ENCODE data around the gene SYT17.

SYT17 gene

DNA sequence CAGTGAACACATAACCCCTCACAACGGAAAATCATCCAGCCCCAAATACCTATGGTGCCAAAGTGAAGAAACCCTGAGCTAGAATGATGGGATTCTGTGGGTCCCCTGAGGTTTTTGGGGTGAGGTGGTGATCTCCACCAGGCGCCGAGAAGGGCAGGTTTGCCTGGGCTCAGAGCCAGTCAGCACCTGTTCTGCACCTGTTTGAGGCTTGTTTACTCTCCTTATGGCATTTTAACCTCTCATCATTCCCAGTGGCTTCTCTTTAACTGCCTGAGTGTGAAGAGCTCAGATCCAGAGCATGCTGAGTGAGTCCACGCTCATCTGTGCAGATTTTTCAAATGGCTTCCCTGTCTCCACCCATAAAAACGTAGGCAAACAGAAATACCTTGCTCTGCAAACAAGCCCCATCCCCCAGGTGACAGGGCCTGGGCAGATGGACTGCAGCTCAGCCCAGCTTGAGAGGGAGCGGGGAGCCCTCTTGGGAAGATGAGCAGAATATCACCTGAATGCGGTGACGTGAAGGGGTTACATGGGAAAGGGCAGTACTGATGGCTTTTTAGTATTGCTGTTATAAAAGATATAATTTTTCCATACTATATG lies 77.4 kb downstream of the SYT17 start:
- no peaks in the 10 kb centered on the region for H3F3A ChIP-seq (ENCODE audit: insufficient read depth, low read length)
- no peaks in the 10 kb centered on the region for H4K20me1 ChIP-seq (ENCODE audit: insufficient read depth, low read length)
- no peaks in the 10 kb centered on the region for H3K79me2 ChIP-seq (ENCODE audit: insufficient read depth, low read length)
- no peaks in the 10 kb centered on the region for H3K9me2 ChIP-seq (ENCODE audit: low read depth, low read length)
- TF ChIP-seq EZH2 (IDR thresholded peaks at IDR 0.05; ENCODE audit: borderline replicate concordance, low read length) = no peak
- TF ChIP-seq, protein P1, sequence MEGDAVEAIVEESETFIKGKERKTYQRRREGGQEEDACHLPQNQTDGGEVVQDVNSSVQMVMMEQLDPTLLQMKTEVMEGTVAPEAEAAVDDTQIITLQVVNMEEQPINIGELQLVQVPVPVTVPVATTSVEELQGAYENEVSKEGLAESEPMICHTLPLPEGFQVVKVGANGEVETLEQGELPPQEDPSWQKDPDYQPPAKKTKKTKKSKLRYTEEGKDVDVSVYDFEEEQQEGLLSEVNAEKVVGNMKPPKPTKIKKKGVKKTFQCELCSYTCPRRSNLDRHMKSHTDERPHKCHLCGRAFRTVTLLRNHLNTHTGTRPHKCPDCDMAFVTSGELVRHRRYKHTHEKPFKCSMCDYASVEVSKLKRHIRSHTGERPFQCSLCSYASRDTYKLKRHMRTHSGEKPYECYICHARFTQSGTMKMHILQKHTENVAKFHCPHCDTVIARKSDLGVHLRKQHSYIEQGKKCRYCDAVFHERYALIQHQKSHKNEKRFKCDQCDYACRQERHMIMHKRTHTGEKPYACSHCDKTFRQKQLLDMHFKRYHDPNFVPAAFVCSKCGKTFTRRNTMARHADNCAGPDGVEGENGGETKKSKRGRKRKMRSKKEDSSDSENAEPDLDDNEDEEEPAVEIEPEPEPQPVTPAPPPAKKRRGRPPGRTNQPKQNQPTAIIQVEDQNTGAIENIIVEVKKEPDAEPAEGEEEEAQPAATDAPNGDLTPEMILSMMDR (IDR thresholded peaks at IDR 0.05; ENCODE audit: low read length) = no peak
- no peaks in the 10 kb centered on the region for H3K27me3 ChIP-seq (ENCODE audit: insufficient read depth, low read length)
- H3K27ac ChIP-seq (ENCODE audit: low read depth, low read length, poor library complexity, severe bottlenecking) = no peak overlapping the region
- H3K9ac ChIP-seq (ENCODE audit: low read length) = no peak overlapping the region
- no peak overlapping the region for H2AFZ ChIP-seq (ENCODE audit: low read length)
- H3K4me3 ChIP-seq (ENCODE audit: low read depth, low read length, poor library complexity, severe bottlenecking) = no peak overlapping the region
- H3K9me3 ChIP-seq (ENCODE audit: low read length) = no peaks in the 10 kb centered on the region
- no peaks in the 10 kb centered on the region for H3K4me1 ChIP-seq (ENCODE audit: insufficient read depth, low read length, severe bottlenecking)
- no peak overlapping the region for H3K4me2 ChIP-seq (ENCODE audit: low read length)
- H3K36me3 ChIP-seq (ENCODE audit: insufficient read depth, low read length) = no peaks in the 10 kb centered on the region

DNA sequence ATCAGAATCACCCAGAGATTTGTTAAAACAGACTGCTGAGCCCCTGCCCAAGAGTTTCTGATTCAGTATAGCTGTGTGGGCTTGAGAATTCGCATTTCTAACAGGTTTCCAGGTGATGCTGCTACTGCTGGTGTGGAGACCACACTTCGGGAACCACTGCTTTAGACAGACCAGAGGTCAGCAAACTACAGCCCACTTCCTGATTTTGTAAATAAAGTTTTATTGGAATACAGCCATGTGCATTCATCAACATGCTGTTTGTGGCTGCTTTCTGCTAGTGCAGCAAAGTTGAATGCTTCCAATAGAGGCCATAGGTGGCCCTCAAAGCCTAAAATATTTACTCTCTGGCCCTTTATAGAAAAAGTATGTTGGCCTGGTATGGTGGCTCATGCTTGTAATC lies 84.9 kb downstream of the SYT17 start:
- no peak overlapping the region for H3K4me2 ChIP-seq (ENCODE audit: low read length)
- no peaks in the 10 kb centered on the region for H3K27me3 ChIP-seq (ENCODE audit: insufficient read depth, low read length)
- no peaks in the 10 kb centered on the region for H4K20me1 ChIP-seq (ENCODE audit: insufficient read depth, low read length)
- no peak overlapping the region for H3K9ac ChIP-seq (ENCODE audit: low read length)
- no peaks in the 10 kb centered on the region for H3K79me2 ChIP-seq (ENCODE audit: insufficient read depth, low read length)
- H3F3A ChIP-seq (ENCODE audit: insufficient read depth, low read length) = no peaks in the 10 kb centered on the region
- no peak for TF ChIP-seq EZH2 (IDR thresholded peaks at IDR 0.05; ENCODE audit: borderline replicate concordance, low read length)
- TF ChIP-seq, protein P1 (IDR thresholded peaks at IDR 0.05; ENCODE audit: low read length) = no peak
- H3K36me3 ChIP-seq (ENCODE audit: insufficient read depth, low read length) = no peaks in the 10 kb centered on the region
- H3K4me1 ChIP-seq (ENCODE audit: insufficient read depth, low read length, severe bottlenecking) = no peaks in the 10 kb centered on the region
- H3K4me3 ChIP-seq (ENCODE audit: low read depth, low read length, poor library complexity, severe bottlenecking) = no peak overlapping the region
- no peaks in the 10 kb centered on the region for H3K9me3 ChIP-seq (ENCODE audit: low read length)
- no peaks in the 10 kb centered on the region for H3K9me2 ChIP-seq (ENCODE audit: low read depth, low read length)
- no peak overlapping the region for H2AFZ ChIP-seq (ENCODE audit: low read length)
- no peak overlapping the region for H3K27ac ChIP-seq (ENCODE audit: low read depth, low read length, poor library complexity, severe bottlenecking)

DNA sequence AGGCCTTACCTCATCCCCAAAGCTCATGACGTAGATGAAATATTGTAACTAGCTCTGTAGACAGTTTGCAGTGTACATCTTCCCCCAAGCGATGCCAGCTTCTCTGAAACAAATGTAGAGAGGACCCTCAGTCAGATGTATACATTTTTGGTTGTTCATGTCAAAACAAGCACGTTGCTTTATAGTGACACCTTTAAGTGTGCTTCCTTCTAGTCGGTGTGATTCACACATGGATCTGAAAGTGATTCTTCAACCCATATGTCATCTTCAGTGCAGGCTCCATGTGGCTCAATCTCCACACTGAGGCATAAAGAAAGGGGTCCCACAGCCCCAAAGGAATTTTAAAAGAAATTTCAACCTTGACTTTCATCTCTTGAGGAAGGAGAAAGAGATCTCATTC lies 86.6 kb downstream of the SYT17 start:
- H3K27ac ChIP-seq (ENCODE audit: low read depth, low read length, poor library complexity, severe bottlenecking) = no peak overlapping the region
- H3K9ac ChIP-seq (ENCODE audit: low read length) = no peak overlapping the region
- H3K9me3 ChIP-seq (ENCODE audit: low read length) = no peaks in the 10 kb centered on the region
- H3K27me3 ChIP-seq (ENCODE audit: insufficient read depth, low read length) = no peaks in the 10 kb centered on the region
- no peaks in the 10 kb centered on the region for H3K79me2 ChIP-seq (ENCODE audit: insufficient read depth, low read length)
- no peak overlapping the region for H3K4me3 ChIP-seq (ENCODE audit: low read depth, low read length, poor library complexity, severe bottlenecking)
- no peaks in the 10 kb centered on the region for H3F3A ChIP-seq (ENCODE audit: insufficient read depth, low read length)
- no peaks in the 10 kb centered on the region for H3K36me3 ChIP-seq (ENCODE audit: insufficient read depth, low read length)
- H3K4me2 ChIP-seq (ENCODE audit: low read length) = no peak overlapping the region
- no peaks in the 10 kb centered on the region for H3K4me1 ChIP-seq (ENCODE audit: insufficient read depth, low read length, severe bottlenecking)
- TF ChIP-seq, protein P1 (IDR thresholded peaks at IDR 0.05; ENCODE audit: low read length) = no peak
- TF ChIP-seq EZH2 (IDR thresholded peaks at IDR 0.05; ENCODE audit: borderline replicate concordance, low read length) = no peak
- no peaks in the 10 kb centered on the region for H3K9me2 ChIP-seq (ENCODE audit: low read depth, low read length)
- no peak overlapping the region for H2AFZ ChIP-seq (ENCODE audit: low read length)
- H4K20me1 ChIP-seq (ENCODE audit: insufficient read depth, low read length) = no peaks in the 10 kb centered on the region

Measured in OCI-LY1 (cell line).